B cell (primary cell): Measurements from ENCODE around the gene TBCB.

Experiments
- CTCF ChIP-seq: fragments of 200-600 bp; IDR thresholded peaks from one replicate; pipeline ENCODE4 v1.8.0; 2022; ENCODE audit warnings: antibody characterized with exemption, mild to moderate bottlenecking
- EZH2 ChIP-seq: IDR thresholded peaks from 2 replicates; pipeline ENCODE4 v1.6.1; 2012; ENCODE audit warnings: borderline replicate concordance, low read depth, mild to moderate bottlenecking, moderate library complexity, low read length; ENCODE audit not compliant: insufficient read depth, poor library complexity, severe bottlenecking

GRCh38 chr19:36140304-36141038, 25.2 kb downstream of the TBCB start:
- TF ChIP-seq CTCF (no peak), EZH2 (no peak)
